H1 (cell line): ENCODE results near the gene ZBTB47. TPM values are rescaled to one million over a fixed set of nuclear protein-coding genes. Genes with fewer than 3 reads are reported as not detected.

Experiments
- CREB1 ChIP-seq: IDR thresholded peaks from 2 replicates; pipeline ENCODE4 v1.6.1; 2012; ENCODE audit warnings: inconsistent platforms
- GABPA ChIP-seq: IDR thresholded peaks from 2 replicates; pipeline ENCODE4 v1.6.1; 2011; ENCODE audit warnings: mild to moderate bottlenecking, low read length, moderate library complexity, borderline replicate concordance; ENCODE audit not compliant: insufficient read depth
- GTF2F1 ChIP-seq: IDR thresholded peaks from 2 replicates; pipeline ENCODE4 v1.6.1; 2012; ENCODE audit warnings: low read depth, low read length, improper control_type of control experiment, borderline replicate concordance
- KDM4A ChIP-seq: IDR thresholded peaks from one replicate; pipeline ENCODE4 v1.7.1; 2012; ENCODE audit warnings: low read depth, mild to moderate bottlenecking, moderate library complexity, low read length, inconsistent platforms; ENCODE audit not compliant: severe bottlenecking
- polyA plus RNA-seq, 7 experiments: library from polyadenylated mRNA; depleted of rRNA in 3 of 7; stranded (reverse) in 5 of 7; unstranded in 2 of 7; fragments of >200 nt in 5 of 7; fragments of 200-250 nt in 2 of 7; gene quantifications; 1 replicate in 5 of 7; 2 replicates in 1 of 7; 4 replicates in 1 of 7; pipeline versions ENCODE4 v1.2.1 to v1.2.3, GENCODE V29; 2011 to 2013; ENCODE audit warnings: missing spikeins in 2 of 7, mixed read lengths in 2 of 7
- total RNA-seq: library from RNA; stranded (reverse); fragmentation: NEBNext Ultra II Directional; extraction: Animal tissue kit (Norgen Biotek cat#: 25700); gene quantifications from 2 replicates; pipeline ENCODE4 v1.2.1, GENCODE V29; 2021

The ZBTB47 gene
- total and polyA plus RNA-seq, 2 of the 8 experiments (the other 6 are each of a cell fraction or from before 2014, with no cell fraction given) = 2.8 to 4.1 TPM

- TF ChIP-seq CREB1 = no peak
- TF ChIP-seq GABPA = no peak
- no peak for TF ChIP-seq KDM4A
- TF ChIP-seq GTF2F1 = no peak
Measured at GRCh38 chr3:42672515-42672914, 19.0 kb downstream of the ZBTB47 start (continued).
